ENCODE data around the gene TAF10.

TAF10 gene

GRCh38 chr11:6657346-6657745 lies 45.3 kb upstream of the TAF10 start:
- no peak overlapping the region for H3K9ac ChIP-seq (ENCODE audit: low read length)
- TF ChIP-seq EZH2 (IDR thresholded peaks at IDR 0.05; ENCODE audit: borderline replicate concordance, low read length) (no peak), CTCF (IDR thresholded peaks at IDR 0.05; ENCODE audit: low read length) (no peak)
- H3K9me2 ChIP-seq (ENCODE audit: low read depth, low read length), result no peaks in the 10 kb centered on the region
- no peaks in the 10 kb centered on the region for H3F3A ChIP-seq (ENCODE audit: insufficient read depth, low read length)
- H4K20me1 ChIP-seq (ENCODE audit: insufficient read depth, low read length), result no peaks in the 10 kb centered on the region
- H3K27me3 ChIP-seq (ENCODE audit: insufficient read depth, low read length), result peaks cover 27% of the 10 kb centered on the region
- H3K9me3 ChIP-seq (ENCODE audit: low read length), result no peaks in the 10 kb centered on the region
- no peak overlapping the region for H3K4me2 ChIP-seq (ENCODE audit: low read length)
- no peaks in the 10 kb centered on the region for H3K4me1 ChIP-seq (ENCODE audit: insufficient read depth, low read length, severe bottlenecking)
- H3K79me2 ChIP-seq (ENCODE audit: insufficient read depth, low read length), result no peaks in the 10 kb centered on the region
- no peaks in the 10 kb centered on the region for H3K36me3 ChIP-seq (ENCODE audit: insufficient read depth, low read length)
- H2AFZ ChIP-seq (ENCODE audit: low read length), result no peak overlapping the region
- H3K4me3 ChIP-seq (ENCODE audit: low read depth, low read length, poor library complexity, severe bottlenecking), result no peak overlapping the region
- no peak overlapping the region for H3K27ac ChIP-seq (ENCODE audit: low read depth, low read length, poor library complexity, severe bottlenecking)

GRCh38 chr11:6656936-6657335 lies 44.9 kb upstream of the TAF10 start:
- no peaks in the 10 kb centered on the region for H3K9me2 ChIP-seq (ENCODE audit: low read depth, low read length)
- H3F3A ChIP-seq (ENCODE audit: insufficient read depth, low read length), result no peaks in the 10 kb centered on the region
- H3K27ac ChIP-seq (ENCODE audit: low read depth, low read length, poor library complexity, severe bottlenecking), result no peak overlapping the region
- no peak overlapping the region for H2AFZ ChIP-seq (ENCODE audit: low read length)
- no peaks in the 10 kb centered on the region for H3K36me3 ChIP-seq (ENCODE audit: insufficient read depth, low read length)
- TF ChIP-seq CTCF (IDR thresholded peaks at IDR 0.05; ENCODE audit: low read length), result no peak
- H3K9ac ChIP-seq (ENCODE audit: low read length), result no peak overlapping the region
- H3K4me1 ChIP-seq (ENCODE audit: insufficient read depth, low read length, severe bottlenecking), result no peaks in the 10 kb centered on the region
- H4K20me1 ChIP-seq (ENCODE audit: insufficient read depth, low read length), result no peaks in the 10 kb centered on the region
- no peaks in the 10 kb centered on the region for H3K79me2 ChIP-seq (ENCODE audit: insufficient read depth, low read length)
- H3K4me2 ChIP-seq (ENCODE audit: low read length), result no peak overlapping the region
- no peaks in the 10 kb centered on the region for H3K9me3 ChIP-seq (ENCODE audit: low read length)
- H3K4me3 ChIP-seq (ENCODE audit: low read depth, low read length, poor library complexity, severe bottlenecking), result no peak overlapping the region
- H3K27me3 ChIP-seq (ENCODE audit: insufficient read depth, low read length), result peaks cover 27% of the 10 kb centered on the region

GRCh38 chr11:6656584-6656915 lies 44.5 kb upstream of the TAF10 start:
- Histone ChIP-seq H3F3A (ENCODE audit: insufficient read depth, low read length) (no peaks in the 10 kb centered on the region), H3K36me3 (ENCODE audit: insufficient read depth, low read length) (no peaks in the 10 kb centered on the region), H3K4me1 (ENCODE audit: insufficient read depth, low read length, severe bottlenecking) (no peaks in the 10 kb centered on the region), H3K9ac (ENCODE audit: low read length) (no peak overlapping the region), H3K79me2 (ENCODE audit: insufficient read depth, low read length) (no peaks in the 10 kb centered on the region), H3K9me3 (ENCODE audit: low read length) (no peaks in the 10 kb centered on the region), H2AFZ (ENCODE audit: low read length) (no peak overlapping the region), H3K27ac (ENCODE audit: low read depth, low read length, poor library complexity, severe bottlenecking) (no peak overlapping the region), H3K4me2 (ENCODE audit: low read length) (no peak overlapping the region), H3K9me2 (ENCODE audit: low read depth, low read length) (no peaks in the 10 kb centered on the region), H4K20me1 (ENCODE audit: insufficient read depth, low read length) (no peaks in the 10 kb centered on the region), H3K27me3 (ENCODE audit: insufficient read depth, low read length) (peaks cover 27% of the 10 kb centered on the region), H3K4me3 (ENCODE audit: low read depth, low read length, poor library complexity, severe bottlenecking) (no peak overlapping the region)
- TF ChIP-seq EZH2 (IDR thresholded peaks at IDR 0.05; ENCODE audit: borderline replicate concordance, low read length), result no peak
- TF ChIP-seq CTCF (IDR thresholded peaks at IDR 0.05; ENCODE audit: low read length), result no peak
